GM23338 (cell line): ENCODE results near the gene SUMF1. TPM values are rescaled to one million over a fixed set of nuclear protein-coding genes. Genes with fewer than 3 reads are reported as not detected.

ENCODE experiments used
- ATAC-seq: fragments of 200-7000 bp; cut with Tn5 transposase; 3 replicates; pipeline ENCODE4 v1.9.1; 2020
- DNase-seq: peaks from one replicate; pipeline ENCODE4 v3.0.0-alpha.2; 2015; ENCODE audit warnings: low spot score
- H2AFZ ChIP-seq: fragments of 200-600 bp; sonication (generic); 2 replicates; pipeline ENCODE4 v1.8.0; 2016; ENCODE audit warnings: antibody characterized with exemption, mild to moderate bottlenecking, moderate library complexity
- H3F3A ChIP-seq: fragments of 200-600 bp; sonication (generic); replicated peaks from 2 replicates; pipeline ENCODE4 v1.8.0; 2017; ENCODE audit warnings: antibody characterized with exemption, mixed run types, low read depth
- H3K27ac ChIP-seq: fragments of 200-600 bp; sonication (generic); 2 replicates; pipeline ENCODE4 v1.6.1; 2016; ENCODE audit warnings: low read depth
- H3K27me3 ChIP-seq: fragments of 200-600 bp; sonication (generic); 2 replicates; pipeline ENCODE4 v1.8.0; 2016; ENCODE audit warnings: mild to moderate bottlenecking, mixed run types, moderate library complexity; ENCODE audit not compliant: insufficient read depth
- H3K36me3 ChIP-seq: fragments of 200-600 bp; sonication (generic); 2 replicates; pipeline ENCODE4 v1.8.0; 2016; ENCODE audit warnings: mild to moderate bottlenecking; ENCODE audit not compliant: insufficient read depth
- H3K4me1 ChIP-seq: fragments of 200-600 bp; sonication (generic); 2 replicates; pipeline ENCODE4 v1.8.0; 2016; ENCODE audit warnings: mild to moderate bottlenecking, moderate library complexity; ENCODE audit not compliant: insufficient read depth
- H3K4me2 ChIP-seq: fragments of 200-600 bp; sonication (generic); 2 replicates; pipeline ENCODE4 v1.7.1; 2017; ENCODE audit warnings: mixed run types
- H3K4me3 ChIP-seq: fragments of 200-600 bp; sonication (generic); 2 replicates; pipeline ENCODE4 v1.6.1; 2016; ENCODE audit warnings: mixed run types
- H3K79me2 ChIP-seq: fragments of 200-600 bp; sonication (generic); replicated peaks from 2 replicates; pipeline ENCODE4 v1.8.0; 2017; ENCODE audit warnings: mild to moderate bottlenecking; ENCODE audit not compliant: insufficient read depth
- H3K9me2 ChIP-seq: fragments of 200-600 bp; sonication (generic); 2 replicates; pipeline ENCODE4 v1.8.0; 2017; ENCODE audit not compliant: insufficient read depth
- H4K20me1 ChIP-seq: fragments of 200-600 bp; sonication (generic); replicated peaks from 2 replicates; pipeline ENCODE4 v1.8.0; 2017; ENCODE audit warnings: mild to moderate bottlenecking; ENCODE audit not compliant: insufficient read depth
- H3K27ac Mint-ChIP-seq: 2 replicates; pipeline ENCODE4 v1.8.0; 2020; ENCODE audit warnings: inconsistent platforms, mild to moderate bottlenecking, moderate library complexity, mixed read lengths
- H3K27me3 Mint-ChIP-seq: 3 replicates; pipeline ENCODE4 v1.8.0; 2022; ENCODE audit warnings: low read depth, mild to moderate bottlenecking, moderate library complexity, mixed read lengths, inconsistent platforms; ENCODE audit not compliant: insufficient read depth, poor library complexity
- H3K36me3 Mint-ChIP-seq: 3 replicates; pipeline ENCODE4 v1.8.0; 2021; ENCODE audit warnings: low read depth, mild to moderate bottlenecking, inconsistent platforms, moderate library complexity, mixed read lengths
- H3K4me1 Mint-ChIP-seq: 3 replicates; pipeline ENCODE4 v1.8.0; 2020; ENCODE audit warnings: mild to moderate bottlenecking, inconsistent platforms, mixed read lengths
- H3K4me3 Mint-ChIP-seq: 3 replicates; pipeline ENCODE4 v1.8.0; 2021; ENCODE audit warnings: moderate library complexity, mild to moderate bottlenecking, inconsistent platforms, mixed read lengths
- H3K9me3 Mint-ChIP-seq: 3 replicates; pipeline ENCODE4 v1.8.0; 2020; ENCODE audit warnings: moderate library complexity, mild to moderate bottlenecking, inconsistent platforms, mixed read lengths
- CREB1 ChIP-seq: fragments of 250-450 bp; sonication (Bioruptor Pico); IDR thresholded peaks from 2 replicates; pipeline ENCODE4 v1.5.0; 2020; ENCODE audit warnings: low read depth, mild to moderate bottlenecking, moderate library complexity
- CTCF ChIP-seq, 2 experiments: fragments of 200-600 bp in 1 of 2; sonication (generic) in 1 of 2; conservative IDR thresholded peaks; 2 replicates each; pipeline versions ENCODE4 v1.5.1 to v1.6.1; 2016 to 2017; ENCODE audit warnings: antibody characterized with exemption in 2 of 2, low read depth in 2 of 2, mild to moderate bottlenecking in 2 of 2, moderate library complexity in 1 of 2
- ETS1 ChIP-seq: IDR thresholded peaks from 2 replicates; pipeline ENCODE4 v1.6.1; 2016; ENCODE audit warnings: antibody characterized with exemption
- EZH2 ChIP-seq: fragments of 200-600 bp; sonication (generic); IDR thresholded peaks from one replicate; pipeline ENCODE4 v1.8.0; 2017; ENCODE audit warnings: antibody characterized with exemption, mild to moderate bottlenecking, low read depth; ENCODE audit not compliant: unreplicated experiment
- EZH2phosphoT487 ChIP-seq: fragments of 200-600 bp; sonication (generic); IDR thresholded peaks from one replicate; pipeline ENCODE4 v1.8.1; 2018; ENCODE audit warnings: antibody characterized with exemption; ENCODE audit not compliant: unreplicated experiment
- JUNB ChIP-seq: IDR thresholded peaks from one replicate; pipeline ENCODE4 v1.6.1; 2016; ENCODE audit warnings: antibody characterized with exemption; ENCODE audit not compliant: unreplicated experiment
- NANOG ChIP-seq: IDR thresholded peaks from 2 replicates; pipeline ENCODE4 v1.6.1; 2016; ENCODE audit warnings: antibody characterized with exemption, borderline replicate concordance
- POLR2AphosphoS5 ChIP-seq: IDR thresholded peaks from 2 replicates; pipeline ENCODE4 v1.6.1; 2016; ENCODE audit warnings: antibody characterized with exemption, low read depth
- STAT1 ChIP-seq: IDR thresholded peaks from one replicate; pipeline ENCODE4 v1.6.1; 2016; ENCODE audit warnings: antibody characterized with exemption; ENCODE audit not compliant: unreplicated experiment
- ZNF114 ChIP-seq: fragments of 250-450 bp; sonication (Bioruptor Pico); IDR thresholded peaks from 2 replicates; pipeline ENCODE4 v1.5.0; 2020; ENCODE audit warnings: mild to moderate bottlenecking, moderate library complexity
- ZNF331 ChIP-seq: fragments of 250-450 bp; sonication (Bioruptor Pico); IDR thresholded peaks from 2 replicates; pipeline ENCODE4 v1.5.0; 2020; ENCODE audit warnings: low read depth, mild to moderate bottlenecking, moderate library complexity
- polyA plus RNA-seq: library from polyadenylated mRNA; unstranded; fragments of >200 nt; fragmentation: Nextera tagmentation; extraction: Ambion mirVana; gene quantifications from 2 replicates; pipeline ENCODE4 v1.2.1, GENCODE V29; 2016
- total RNA-seq: library from RNA; depleted of rRNA; stranded (reverse); fragments of >200 nt; shearing (Covaris generic); gene quantifications from 2 replicates; pipeline ENCODE4 v1.2.3, GENCODE V29; 2014
- TF ChIP-seq, protein P1 (sequence below): IDR thresholded peaks from one replicate; pipeline ENCODE4 v1.6.1; 2018; ENCODE audit warnings: antibody characterized with exemption; ENCODE audit not compliant: unreplicated experiment

The SUMF1 gene
- total and polyA plus RNA-seq, 2 experiments from 2014 or later, result 6.9 to 20.3 TPM

GRCh38 chr3:4467522-4467867 lies 426 bp upstream of the SUMF1 start:
- TF ChIP-seq STAT1 (no peak), NANOG (no peak), POLR2AphosphoS5 (no peak), JUNB (no peak), EZH2phosphoT487 (no peak), CTCF (conservative IDR thresholded peaks at IDR 0.05; ENCODE audit: low read depth in 2 of 2) (no peak), ETS1 (no peak), ZNF114 (no peak), EZH2 (no peak), ZNF331 (no peak)
- Histone ChIP-seq H3K4me1 (no peaks in the 10 kb centered on the region; the same call in 1 of the 2 replicates), H3F3A (no peaks in the 10 kb centered on the region), H3K79me2 (0 out of 2 replicates have a peak, but pooled peaks cover 3% of the 10 kb centered on the region), H3K36me3 (no peaks in the 10 kb centered on the region), H3K27ac (peak overlapping the region; percentile 88), H2AFZ (peak overlapping the region; percentile 92), H3K4me2 (peak overlapping the region; percentile 73), H3K4me3 (peak overlapping the region; percentile 73), H3K9me2 (0 out of 2 replicates have a peak, but pooled peaks cover under 1% of the 10 kb centered on the region), H4K20me1 (no peaks in the 10 kb centered on the region), H3K27me3 (no peaks in the 10 kb centered on the region)
- Mint-ChIP-seq H3K36me3 (no peaks in the 10 kb centered on the region), H3K9me3 (no peaks in the 10 kb centered on the region), H3K4me1 (peaks cover 8% of the 10 kb centered on the region; the same call in 2 of the 3 replicates), H3K4me3 (peak overlapping the region; percentile 97), H3K27me3 (peaks cover 4% of the 10 kb centered on the region), H3K27ac (peak overlapping the region; percentile 94)
- DNase-seq, result no peak
- peak; percentile 10 for ATAC-seq

DNA sequence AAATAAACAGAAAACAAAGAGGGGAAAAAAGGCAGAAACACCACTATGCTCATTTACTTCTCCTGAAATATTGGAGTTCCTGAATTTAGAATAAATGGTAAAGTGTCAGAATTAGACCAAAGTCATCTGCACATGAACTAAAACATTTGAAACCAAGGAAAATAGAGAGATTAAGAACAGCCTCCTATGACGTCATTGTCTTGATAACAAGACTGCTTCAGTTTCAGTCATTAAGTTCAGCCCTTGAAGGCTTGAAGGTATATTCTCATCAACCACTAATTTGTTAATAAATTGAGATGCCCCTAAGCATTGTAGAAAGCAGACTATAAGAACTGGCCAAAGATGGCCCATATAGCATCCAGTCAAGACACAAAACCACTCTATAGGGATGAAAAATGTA lies 2.5 kb downstream of the SUMF1 start:
- ATAC-seq, result no peak
- TF ChIP-seq EZH2phosphoT487, result no peak
- no peak for TF ChIP-seq JUNB
- TF ChIP-seq EZH2, result no peak
- TF ChIP-seq STAT1, result no peak
- TF ChIP-seq ZNF331, result no peak
- TF ChIP-seq CTCF (conservative IDR thresholded peaks at IDR 0.05; ENCODE audit: low read depth in 2 of 2), result no peak
- TF ChIP-seq POLR2AphosphoS5, result no peak
- no peak for TF ChIP-seq CREB1 (CRISPR knock-in tag)
- TF ChIP-seq, protein P1, sequence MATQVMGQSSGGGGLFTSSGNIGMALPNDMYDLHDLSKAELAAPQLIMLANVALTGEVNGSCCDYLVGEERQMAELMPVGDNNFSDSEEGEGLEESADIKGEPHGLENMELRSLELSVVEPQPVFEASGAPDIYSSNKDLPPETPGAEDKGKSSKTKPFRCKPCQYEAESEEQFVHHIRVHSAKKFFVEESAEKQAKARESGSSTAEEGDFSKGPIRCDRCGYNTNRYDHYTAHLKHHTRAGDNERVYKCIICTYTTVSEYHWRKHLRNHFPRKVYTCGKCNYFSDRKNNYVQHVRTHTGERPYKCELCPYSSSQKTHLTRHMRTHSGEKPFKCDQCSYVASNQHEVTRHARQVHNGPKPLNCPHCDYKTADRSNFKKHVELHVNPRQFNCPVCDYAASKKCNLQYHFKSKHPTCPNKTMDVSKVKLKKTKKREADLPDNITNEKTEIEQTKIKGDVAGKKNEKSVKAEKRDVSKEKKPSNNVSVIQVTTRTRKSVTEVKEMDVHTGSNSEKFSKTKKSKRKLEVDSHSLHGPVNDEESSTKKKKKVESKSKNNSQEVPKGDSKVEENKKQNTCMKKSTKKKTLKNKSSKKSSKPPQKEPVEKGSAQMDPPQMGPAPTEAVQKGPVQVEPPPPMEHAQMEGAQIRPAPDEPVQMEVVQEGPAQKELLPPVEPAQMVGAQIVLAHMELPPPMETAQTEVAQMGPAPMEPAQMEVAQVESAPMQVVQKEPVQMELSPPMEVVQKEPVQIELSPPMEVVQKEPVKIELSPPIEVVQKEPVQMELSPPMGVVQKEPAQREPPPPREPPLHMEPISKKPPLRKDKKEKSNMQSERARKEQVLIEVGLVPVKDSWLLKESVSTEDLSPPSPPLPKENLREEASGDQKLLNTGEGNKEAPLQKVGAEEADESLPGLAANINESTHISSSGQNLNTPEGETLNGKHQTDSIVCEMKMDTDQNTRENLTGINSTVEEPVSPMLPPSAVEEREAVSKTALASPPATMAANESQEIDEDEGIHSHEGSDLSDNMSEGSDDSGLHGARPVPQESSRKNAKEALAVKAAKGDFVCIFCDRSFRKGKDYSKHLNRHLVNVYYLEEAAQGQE, result no peak
- DNase-seq, result no peak
- H3F3A ChIP-seq, result no peaks in the 10 kb centered on the region
- no peaks in the 10 kb centered on the region for H3K9me2 ChIP-seq
- H3K4me3 Mint-ChIP-seq, result no peak overlapping the region
- H2AFZ ChIP-seq, result no peak overlapping the region
- H3K4me1 Mint-ChIP-seq, result peaks cover 8% of the 10 kb centered on the region; the same call in 2 of the 3 replicates
- H3K36me3 Mint-ChIP-seq, result no peaks in the 10 kb centered on the region
- H3K27me3 ChIP-seq, result no peaks in the 10 kb centered on the region
- no peak overlapping the region for H3K4me3 ChIP-seq
- H3K27me3 Mint-ChIP-seq, result peaks cover 4% of the 10 kb centered on the region
- no peaks in the 10 kb centered on the region for H4K20me1 ChIP-seq
- no peaks in the 10 kb centered on the region for H3K9me3 Mint-ChIP-seq
- no peak overlapping the region for H3K4me2 ChIP-seq
- 0 out of 2 replicates have a peak, but pooled peaks cover 3% of the 10 kb centered on the region for H3K79me2 ChIP-seq
- no peaks in the 10 kb centered on the region; the same call in 1 of the 2 replicates for H3K4me1 ChIP-seq
- no peak overlapping the region for H3K27ac Mint-ChIP-seq
- no peaks in the 10 kb centered on the region for H3K36me3 ChIP-seq
- H3K27ac ChIP-seq, result no peak overlapping the region
